ENCODE measurements around the gene EFCAB6. TPM values are rescaled to one million over a fixed set of nuclear protein-coding genes. Genes with fewer than 3 reads are reported as not detected.

EFCAB6 gene
- total and polyA plus RNA-seq, 7 donors = 0.45 to 5.7 (median 1.8) TPM

DNA sequence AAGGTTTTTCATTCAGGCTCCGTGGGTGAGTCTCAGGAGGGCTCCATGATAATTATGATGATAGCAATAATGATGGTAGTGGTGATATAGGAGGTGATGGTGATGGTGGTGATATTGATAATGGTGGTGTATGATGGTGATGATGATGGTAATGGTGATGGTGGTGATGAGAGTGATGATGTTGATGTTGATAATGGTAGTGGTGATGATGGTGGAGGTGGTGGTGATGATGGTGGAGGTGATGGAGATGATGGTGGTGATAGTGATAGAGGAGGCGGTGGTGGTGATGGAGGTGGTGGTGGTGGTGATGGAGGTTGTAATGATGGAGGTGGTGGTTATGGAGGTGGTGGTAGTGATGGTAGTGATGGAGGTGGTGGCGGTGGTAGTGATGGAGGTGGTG lies 320.9 kb downstream of the EFCAB6 start:
- H3K27ac ChIP-seq = no peak overlapping the region
- H3K9me3 ChIP-seq = no peaks in the 10 kb centered on the region
- H3K27me3 ChIP-seq = peaks cover 0 to 29% (median 0%) of the 10 kb centered on the region in 3 donors
- TF ChIP-seq POLR2AphosphoS5 (IDR thresholded peaks at IDR 0.05) = no peak
- TF ChIP-seq POLR2A (IDR thresholded peaks at IDR 0.05) = no peak
- no peak for TF ChIP-seq EP300 (IDR thresholded peaks at IDR 0.05)
- TF ChIP-seq CTCF (IDR thresholded peaks at IDR 0.05) = no peak
- 58 to 59% methylated on average over 3 of the region's 3 CpGs for WGBS, 2 donors
- DNase-seq = no peak
- intact Hi-C loops (cut with DNase I) = no loop called here
- no peaks in the 10 kb centered on the region for H3K4me1 ChIP-seq
- H3K4me3 ChIP-seq = no peak overlapping the region
- H3K36me3 ChIP-seq = no peaks in the 10 kb centered on the region

DNA sequence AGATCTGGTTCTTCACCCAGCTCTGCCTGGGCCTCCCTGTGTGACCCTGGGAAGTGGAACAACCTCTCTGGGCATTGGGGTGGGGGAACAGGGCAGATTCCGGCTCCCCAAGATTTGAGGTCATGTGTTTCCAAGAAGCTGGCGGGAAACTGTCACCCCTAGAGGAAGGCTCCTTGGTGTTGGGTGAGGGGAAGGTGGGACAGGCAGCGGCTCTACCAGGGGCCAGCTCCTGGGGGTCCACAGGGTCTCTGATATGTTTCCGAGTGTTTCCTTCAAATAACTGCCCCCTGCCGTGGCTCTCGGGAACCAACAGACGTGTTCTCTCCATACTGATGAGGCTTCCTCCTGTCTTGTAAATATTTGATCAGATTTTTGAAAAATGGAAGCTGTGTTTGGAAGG lies 321.8 kb downstream of the EFCAB6 start:
- H3K36me3 ChIP-seq = no peaks in the 10 kb centered on the region
- WGBS, 2 donors = 74 to 88% methylated on average over 7 of the region's 7 CpGs
- DNase-seq = no peak
- intact Hi-C loops (cut with DNase I) = no loop called here
- no peak overlapping the region for H3K27ac ChIP-seq
- no peaks in the 10 kb centered on the region for H3K4me1 ChIP-seq
- no peak for TF ChIP-seq POLR2AphosphoS5 (IDR thresholded peaks at IDR 0.05)
- no peak for TF ChIP-seq EP300 (IDR thresholded peaks at IDR 0.05)
- no peak for TF ChIP-seq CTCF (IDR thresholded peaks at IDR 0.05)
- H3K27me3 ChIP-seq = peaks cover 0 to 36% (median 0%) of the 10 kb centered on the region in 3 donors
- H3K4me3 ChIP-seq = no peak overlapping the region
- no peaks in the 10 kb centered on the region for H3K9me3 ChIP-seq

GRCh38 chr22:43488937-43489336 lies 323.2 kb downstream of the EFCAB6 start:
- Histone ChIP-seq H3K27me3 (peaks cover 0 to 32% (median under 1%) of the 10 kb centered on the region in 3 donors), H3K36me3 (no peaks in the 10 kb centered on the region), H3K4me1 (no peaks in the 10 kb centered on the region), H3K27ac (no peak overlapping the region), H3K9me3 (no peaks in the 10 kb centered on the region), H3K4me3 (no peak overlapping the region)
- no peak for DNase-seq
- 74 to 83% methylated on average over 10 of the region's 10 CpGs for WGBS, 2 donors
- intact Hi-C loops (cut with DNase I) = no loop called here
- TF ChIP-seq CTCF (IDR thresholded peaks at IDR 0.05) (no peak), EP300 (IDR thresholded peaks at IDR 0.05) (no peak), POLR2AphosphoS5 (IDR thresholded peaks at IDR 0.05) (no peak), POLR2A (IDR thresholded peaks at IDR 0.05) (no peak)

- Histone ChIP-seq H3K27me3 (peaks cover 0 to 29% (median 5%) of the 10 kb centered on the region in 3 donors), H3K4me1 (no peaks in the 10 kb centered on the region), H3K4me3 (no peak overlapping the region), H3K9me3 (no peaks in the 10 kb centered on the region), H3K36me3 (no peaks in the 10 kb centered on the region), H3K27ac (no peak overlapping the region)
- no peak for DNase-seq
- intact Hi-C loops (cut with DNase I) = no loop called here
- 62 to 72% methylated on average over 26 of the region's 26 CpGs for WGBS, 2 donors
- no peak for TF ChIP-seq POLR2A (IDR thresholded peaks at IDR 0.05)
- no peak for TF ChIP-seq EP300 (IDR thresholded peaks at IDR 0.05)
- TF ChIP-seq CTCF (IDR thresholded peaks at IDR 0.05) = no peak
- TF ChIP-seq POLR2AphosphoS5 (IDR thresholded peaks at IDR 0.05) = no peak
Observed at GRCh38 chr22:43488031-43488866, 323.9 kb downstream of the EFCAB6 start.
